NT2/D1 (cell line): Measurements from ENCODE around the gene CX3CL1.

ENCODE experiments used
- SUZ12 ChIP-seq: IDR thresholded peaks from 2 replicates; pipeline ENCODE4 v1.6.1; 2011; ENCODE audit not compliant: insufficient read length, insufficient read depth; ENCODE audit errors: extremely low read depth
- ZNF274 ChIP-seq: IDR thresholded peaks from 2 replicates; pipeline ENCODE4 v1.6.1; 2011; ENCODE audit warnings: mild to moderate bottlenecking, low read depth, low read length

GRCh38 chr16:57422026-57422944, 50.0 kb downstream of the CX3CL1 start:
- no peak for TF ChIP-seq SUZ12
- no peak for TF ChIP-seq ZNF274
